Fibroblast of the aortic adventitia (primary cell): ENCODE measurements around the gene IQCH. TPM values are rescaled to one million over a fixed set of nuclear protein-coding genes. Genes with fewer than 3 reads are reported as not detected.

ENCODE experiments used
- DNase-seq: peaks from one replicate; pipeline ENCODE4 v3.0.0-alpha.2; 2010; ENCODE audit warnings: low read depth
- H3K4me3 ChIP-seq: 2 replicates; pipeline ENCODE4 v1.5.1; 2011; ENCODE audit warnings: low read depth, mild to moderate bottlenecking, control low read depth, low read length, moderate library complexity
- total RNA-seq: library from RNA; depleted of rRNA; stranded (reverse); fragments of >200 nt; gene quantifications from 2 replicates; pipeline ENCODE4 v1.2.3, GENCODE V29; 2012; ENCODE audit warnings: low replicate concordance
- TF ChIP-seq, protein P1 (sequence below): IDR thresholded peaks from 2 replicates; pipeline ENCODE4 v1.5.1; 2011; ENCODE audit warnings: mild to moderate bottlenecking, low read length, control low read depth, inconsistent platforms; ENCODE audit not compliant: insufficient read depth

Gene IQCH
- total RNA-seq, 1 donor = 3.6 TPM

DNA sequence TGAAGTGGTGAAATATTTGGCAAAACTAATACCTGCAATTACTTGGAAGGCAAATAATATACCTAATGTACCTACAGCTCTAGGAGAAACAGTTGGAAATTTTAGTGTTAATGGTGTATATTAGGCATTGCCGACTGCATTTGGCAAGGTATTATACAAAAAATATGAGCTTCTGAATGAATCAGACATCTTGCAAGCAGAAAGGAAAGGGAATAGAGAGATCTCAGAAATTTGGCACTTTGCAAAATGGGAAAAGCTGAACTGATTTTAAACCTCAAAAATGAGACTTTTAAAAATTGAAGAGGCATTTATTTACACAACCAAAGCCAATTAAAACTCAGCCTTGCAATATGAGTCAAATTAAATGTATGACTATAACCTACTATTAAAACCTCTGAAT is 226.2 kb downstream of the IQCH start:
- H3K4me3 ChIP-seq = no peak overlapping the region
- DNase-seq = no peak
- TF ChIP-seq, protein P1, sequence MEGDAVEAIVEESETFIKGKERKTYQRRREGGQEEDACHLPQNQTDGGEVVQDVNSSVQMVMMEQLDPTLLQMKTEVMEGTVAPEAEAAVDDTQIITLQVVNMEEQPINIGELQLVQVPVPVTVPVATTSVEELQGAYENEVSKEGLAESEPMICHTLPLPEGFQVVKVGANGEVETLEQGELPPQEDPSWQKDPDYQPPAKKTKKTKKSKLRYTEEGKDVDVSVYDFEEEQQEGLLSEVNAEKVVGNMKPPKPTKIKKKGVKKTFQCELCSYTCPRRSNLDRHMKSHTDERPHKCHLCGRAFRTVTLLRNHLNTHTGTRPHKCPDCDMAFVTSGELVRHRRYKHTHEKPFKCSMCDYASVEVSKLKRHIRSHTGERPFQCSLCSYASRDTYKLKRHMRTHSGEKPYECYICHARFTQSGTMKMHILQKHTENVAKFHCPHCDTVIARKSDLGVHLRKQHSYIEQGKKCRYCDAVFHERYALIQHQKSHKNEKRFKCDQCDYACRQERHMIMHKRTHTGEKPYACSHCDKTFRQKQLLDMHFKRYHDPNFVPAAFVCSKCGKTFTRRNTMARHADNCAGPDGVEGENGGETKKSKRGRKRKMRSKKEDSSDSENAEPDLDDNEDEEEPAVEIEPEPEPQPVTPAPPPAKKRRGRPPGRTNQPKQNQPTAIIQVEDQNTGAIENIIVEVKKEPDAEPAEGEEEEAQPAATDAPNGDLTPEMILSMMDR = no peak

DNA sequence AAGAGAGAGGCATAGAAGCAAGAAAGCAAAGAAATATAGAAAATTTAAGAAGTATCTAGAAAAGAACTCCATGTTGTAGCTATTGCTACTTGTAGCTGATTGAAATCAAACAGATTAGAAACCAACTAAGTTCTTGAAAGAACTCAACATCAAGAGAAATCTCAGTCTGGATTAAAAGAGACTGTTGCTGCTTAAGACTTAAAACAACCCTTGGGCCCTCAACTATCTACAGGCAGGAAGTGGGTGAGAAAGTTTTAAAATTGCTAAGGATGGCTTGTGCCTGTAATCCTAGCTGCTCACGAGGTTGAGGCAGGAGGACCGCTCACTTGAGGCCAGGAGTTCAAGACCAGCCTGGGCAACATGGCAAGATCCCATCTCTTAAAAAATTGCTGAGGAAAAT is 227.1 kb downstream of the IQCH start:
- DNase-seq = no peak
- H3K4me3 ChIP-seq = no peak overlapping the region
- TF ChIP-seq, protein P1 = no peak

DNA sequence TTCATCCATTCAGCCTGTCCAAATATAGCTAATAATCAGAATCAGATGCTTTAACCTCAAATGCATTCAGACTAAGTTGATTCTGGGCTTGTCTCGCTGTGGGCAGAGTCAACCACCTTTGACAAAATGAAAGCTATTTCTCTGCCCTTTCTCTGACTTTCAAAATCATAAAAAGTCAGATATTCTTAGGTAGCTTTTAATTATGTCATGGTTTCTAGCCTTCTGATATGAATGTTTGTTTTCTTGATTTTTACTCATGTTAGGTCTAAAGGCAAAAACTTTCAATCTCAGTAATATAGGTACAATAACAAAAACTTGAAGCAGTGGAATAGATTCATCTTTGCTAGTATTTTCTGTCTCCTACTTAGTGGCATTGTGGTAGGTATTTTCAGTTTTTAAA is 241.0 kb downstream of the IQCH start:
- H3K4me3 ChIP-seq = no peak overlapping the region
- no peak for DNase-seq
- TF ChIP-seq, protein P1 = no peak

DNA sequence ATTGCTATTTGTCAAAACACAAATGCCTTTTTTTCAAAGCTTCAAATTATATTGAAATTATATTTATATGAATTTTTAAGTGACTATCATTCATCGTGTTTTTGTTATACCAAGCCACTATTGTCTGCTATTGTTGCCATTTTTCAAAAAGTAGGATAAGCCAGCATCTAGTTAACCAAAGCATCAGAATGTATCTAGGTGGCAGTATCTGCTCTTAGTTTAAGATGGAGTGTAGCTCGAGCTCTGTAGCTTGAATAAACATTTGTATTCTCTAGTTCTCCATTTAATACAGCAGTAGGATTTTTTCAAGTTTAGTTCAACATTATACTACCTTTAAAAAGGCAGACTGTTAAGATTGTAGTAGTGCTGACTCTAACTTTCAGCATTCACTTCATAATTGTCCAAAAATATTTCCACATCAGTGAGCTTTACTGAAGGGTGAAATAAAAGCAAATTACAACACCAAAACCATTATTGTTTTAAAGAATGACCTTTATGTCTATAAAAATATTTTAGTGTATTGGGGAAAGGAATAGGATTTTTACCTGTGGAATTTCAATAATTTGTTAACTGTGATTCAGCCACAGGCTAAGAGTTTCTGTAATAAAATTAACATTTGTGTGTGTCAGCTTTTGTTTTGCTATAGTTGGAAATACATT is 246.7 kb downstream of the IQCH start:
- H3K4me3 ChIP-seq = no peak overlapping the region
- DNase-seq = peak; percentile 67
- TF ChIP-seq, protein P1 = peak; percentile 49

DNA sequence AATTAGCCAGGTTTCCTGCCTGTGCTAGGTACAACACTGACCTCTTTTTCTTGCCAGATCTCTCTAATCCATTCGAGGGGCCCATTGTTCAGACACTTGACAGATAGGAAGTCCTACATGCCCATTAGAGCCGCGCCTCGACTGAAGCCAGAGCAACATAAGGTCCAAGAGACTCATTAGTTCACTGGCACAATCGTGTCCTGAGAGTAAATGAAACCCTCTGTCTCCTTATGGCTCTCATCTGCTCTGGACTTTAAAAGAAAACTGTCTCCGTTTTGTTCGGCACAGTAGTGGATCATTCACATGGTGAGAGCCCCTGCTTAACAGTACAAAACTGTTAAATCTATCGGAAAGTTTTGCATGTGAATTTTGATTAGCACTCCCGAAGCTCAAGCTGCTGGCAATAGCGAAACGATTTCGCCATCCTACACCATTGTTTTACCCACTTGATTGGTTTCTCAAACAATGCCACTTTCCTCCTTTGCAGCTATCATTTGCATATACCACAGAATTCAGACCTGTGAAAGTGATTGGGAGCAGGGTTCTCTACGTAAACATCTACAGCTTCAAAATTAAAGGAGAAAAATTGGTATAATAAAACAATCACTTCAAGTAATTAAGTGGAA is 247.4 kb downstream of the IQCH start:
- H3K4me3 ChIP-seq = no peak overlapping the region
- TF ChIP-seq, protein P1 = no peak
- DNase-seq = no peak

DNA sequence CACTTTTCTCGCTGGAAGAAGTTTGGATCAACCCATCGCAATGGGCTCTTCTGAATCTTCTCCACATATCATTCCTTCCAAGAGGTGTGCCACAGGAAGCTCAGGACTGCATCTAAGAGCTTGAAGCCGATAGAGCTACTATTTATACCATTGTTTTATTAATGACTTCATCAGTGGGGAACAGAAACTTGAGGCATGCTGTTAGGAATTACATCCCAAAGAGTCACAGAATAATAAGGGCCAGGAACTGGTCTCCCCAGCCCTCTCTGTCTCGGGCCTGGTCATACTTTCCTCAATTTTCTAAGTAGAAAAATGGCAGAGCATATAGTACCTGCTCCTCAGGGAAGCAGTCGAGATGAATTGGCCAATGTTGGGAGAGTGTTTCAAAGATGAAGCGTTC is 249.5 kb downstream of the IQCH start:
- no peak for DNase-seq
- H3K4me3 ChIP-seq = no peak overlapping the region
- TF ChIP-seq, protein P1 = no peak

DNA sequence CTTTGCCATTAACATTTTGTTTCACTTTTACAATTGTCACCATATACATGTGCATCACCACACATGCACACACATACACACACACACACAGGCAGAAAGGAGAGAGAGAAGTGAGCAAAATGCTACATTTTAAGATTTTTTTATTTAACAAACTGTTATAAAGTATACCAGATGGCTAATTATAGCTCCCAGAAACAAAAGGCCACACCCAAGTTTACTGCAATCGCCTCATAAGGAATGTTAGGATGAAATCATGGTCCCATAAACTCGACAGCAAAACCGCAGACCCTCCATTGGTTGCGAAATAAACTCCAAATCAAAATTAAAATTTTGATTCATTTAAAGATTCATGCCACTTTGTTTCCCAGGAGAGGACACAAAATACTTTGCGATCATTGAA is 250.2 kb downstream of the IQCH start:
- TF ChIP-seq, protein P1 = no peak
- peak; percentile 47 for DNase-seq
- no peak overlapping the region for H3K4me3 ChIP-seq
